Aorta (tissue), 5 donors: ENCODE results near the gene PPP1R13L. TPM values are rescaled to one million over a fixed set of nuclear protein-coding genes. Genes with fewer than 3 reads are reported as not detected.

Source experiments
- ATAC-seq: fragments of 200-7000 bp; cut with Tn5 transposase; one replicate; pipeline ENCODE4 v1.9.1; 2022; ENCODE audit warnings: moderate library complexity; ENCODE audit not compliant: low FRiP score
- DNase-seq, 2 donors: peaks; one replicate each; pipeline ENCODE4 v3.0.0-alpha.2; 2020
- H3K27ac ChIP-seq, 2 donors: one replicate each; pipeline ENCODE4 v1.5.1; 2013; ENCODE audit warnings: low read length in 2 of 2, mild to moderate bottlenecking in 2 of 2, moderate library complexity in 2 of 2, control low read depth in 1 of 2, inconsistent platforms in 1 of 2, low read depth in 1 of 2
- H3K27me3 ChIP-seq, 2 donors: one replicate each; pipeline ENCODE4 v1.6.1; 2013; ENCODE audit warnings: control low read depth in 1 of 2, low read length in 1 of 2, mild to moderate bottlenecking in 1 of 2, moderate library complexity in 1 of 2; ENCODE audit not compliant: insufficient read depth in 2 of 2, control insufficient read depth in 1 of 2
- H3K36me3 ChIP-seq, 2 donors: one replicate each; pipeline ENCODE4 v1.6.1; 2013; ENCODE audit warnings: control low read depth in 1 of 2, low read length in 1 of 2, mild to moderate bottlenecking in 1 of 2; ENCODE audit not compliant: insufficient read depth in 2 of 2, control insufficient read depth in 1 of 2
- H3K4me1 ChIP-seq, 2 donors: one replicate each; pipeline ENCODE4 v1.6.1; 2013; ENCODE audit warnings: low read length in 2 of 2, control low read depth in 1 of 2, mild to moderate bottlenecking in 1 of 2, moderate library complexity in 1 of 2; ENCODE audit not compliant: insufficient read depth in 2 of 2, control insufficient read depth in 1 of 2
- H3K4me3 ChIP-seq, 2 donors: one replicate each; pipeline ENCODE4 v1.5.1; 2013; ENCODE audit warnings: low read length in 2 of 2, control low read depth in 1 of 2, mild to moderate bottlenecking in 1 of 2
- H3K9me3 ChIP-seq: one replicate; pipeline ENCODE4 v1.6.1; 2013; ENCODE audit warnings: mild to moderate bottlenecking, low read length; ENCODE audit not compliant: control insufficient read depth
- WGBS, 2 donors: extraction: QIAGEN DNeasy Blood & Tissue Kit; methylation state at CpG; one replicate each; pipeline ENCODE4 v1.1.7; 2013; 5-methylcytosine and 5-hydroxymethylcytosine counted together
- intact Hi-C, 2 donors: fragments of 100-400 bp; cut with DNase I; formaldehyde crosslinking; loops; one replicate each; pipeline versions ENCODE4 v1.14.2 to v1.15.0; 2022
- polyA plus RNA-seq, 2 donors: library from polyadenylated mRNA; stranded (reverse); fragments of 200-250 nt; gene quantifications; one replicate each; pipeline ENCODE4 v1.2.3, GENCODE V29; 2013
- total RNA-seq, 2 donors: library from RNA; stranded (reverse); fragmentation: NEBNext Ultra II Directional; extraction: Animal tissue kit (Norgen Biotek cat#: 25700); gene quantifications; one replicate each; pipeline ENCODE4 v1.2.1, GENCODE V29; 2021
- donor health status: healthy with polysubstance abuse.
- donor health status: Bipolar disorder and iron deficiency.
- donor health status: DM: no; HTN: no; CAD: no.
- donor health status: DM: no; HTN: no; CAD: no.
- donor health status: DM: yes; HTN: yes; CAD: no.

Gene PPP1R13L
- total and polyA plus RNA-seq, 4 donors: 11.1 to 153 (median 70.3) TPM

GRCh38 chr19:45445139-45445538, 40.3 kb upstream of the PPP1R13L start:
- ATAC-seq (no peak), DNase-seq (no peak)
- intact Hi-C loops: no loop called here
- Histone ChIP-seq H3K4me3 (no peak overlapping the region), H3K27me3 (no peaks in the 10 kb centered on the region), H3K4me1 (no peaks in the 10 kb centered on the region), H3K9me3 (no peaks in the 10 kb centered on the region), H3K27ac (no peak overlapping the region), H3K36me3 (no peaks in the 10 kb centered on the region)
- 94% methylated on average over 4 of the region's 4 CpGs for WGBS, 2 donors

- intact Hi-C loops: no loop called here
- WGBS, 2 donors: 13 to 17% methylated on average over 35 to 47 of the region's 47 CpGs
- Histone ChIP-seq H3K27me3 (no peaks in the 10 kb centered on the region), H3K27ac (peak overlapping the region; percentile 78 to 88), H3K4me1 (no peaks in the 10 kb centered on the region), H3K4me3 (no peak overlapping the region), H3K36me3 (no peaks in the 10 kb centered on the region), H3K9me3 (no peaks in the 10 kb centered on the region)
- ATAC-seq (peak; percentile 84), DNase-seq (peak; percentile 97 to 99)
These were observed 39.6 kb upstream of the PPP1R13L start for GRCh38 chr19:45444318-45445041.

DNA sequence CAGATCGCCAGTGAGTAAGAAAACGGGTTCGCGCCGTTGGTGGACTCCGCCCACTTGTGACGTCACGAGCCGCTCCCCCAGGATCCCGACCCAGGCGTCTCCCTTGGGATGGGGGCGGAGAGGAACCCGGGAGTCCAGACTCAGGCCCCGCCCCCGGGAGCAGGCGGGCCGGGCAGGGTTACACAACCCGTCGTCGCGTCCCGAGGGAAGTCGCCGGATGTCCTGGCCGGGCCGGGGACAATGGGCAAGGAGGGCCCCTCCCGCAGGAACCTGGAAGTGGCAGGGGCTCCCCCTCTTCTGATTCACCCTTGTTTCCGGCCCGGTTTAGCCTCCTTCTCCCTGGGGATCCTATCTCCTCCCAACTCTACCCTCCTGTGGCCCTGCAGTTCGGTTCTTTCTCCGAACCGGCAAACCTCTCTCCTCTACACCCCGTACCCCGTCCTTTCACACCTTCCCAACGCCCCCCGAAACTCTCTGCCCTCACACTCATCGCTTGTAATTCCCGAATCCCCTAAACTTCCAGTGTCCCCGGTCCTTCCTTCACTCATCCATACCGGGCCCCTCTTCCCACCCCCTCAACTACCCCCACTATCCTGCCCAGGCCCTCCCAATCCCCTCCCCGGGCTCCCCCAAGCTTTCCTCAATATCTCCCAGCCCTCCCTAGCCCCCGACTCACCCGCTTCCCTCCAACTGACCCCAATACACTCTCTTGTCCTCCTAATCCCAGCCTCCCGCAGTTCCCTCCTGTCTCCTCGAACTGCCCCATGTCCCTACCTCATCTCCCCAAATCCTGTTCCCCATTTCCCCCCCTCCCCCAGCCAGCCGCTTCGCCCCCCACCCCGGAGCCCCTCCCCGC, 38.8 kb upstream of the PPP1R13L start:
- Histone ChIP-seq H3K27ac (peak overlapping the region; percentile 78 to 94), H3K9me3 (no peaks in the 10 kb centered on the region), H3K27me3 (no peaks in the 10 kb centered on the region), H3K36me3 (no peaks in the 10 kb centered on the region), H3K4me1 (no peaks in the 10 kb centered on the region), H3K4me3 (peak overlapping the region; percentile 36 to 56)
- intact Hi-C loops: no loop called here
- ATAC-seq (peak; percentile 91), DNase-seq (peak; percentile 97 to 100)
- WGBS, 2 donors: 1% methylated on average over 44 to 49 of the region's 49 CpGs

DNA sequence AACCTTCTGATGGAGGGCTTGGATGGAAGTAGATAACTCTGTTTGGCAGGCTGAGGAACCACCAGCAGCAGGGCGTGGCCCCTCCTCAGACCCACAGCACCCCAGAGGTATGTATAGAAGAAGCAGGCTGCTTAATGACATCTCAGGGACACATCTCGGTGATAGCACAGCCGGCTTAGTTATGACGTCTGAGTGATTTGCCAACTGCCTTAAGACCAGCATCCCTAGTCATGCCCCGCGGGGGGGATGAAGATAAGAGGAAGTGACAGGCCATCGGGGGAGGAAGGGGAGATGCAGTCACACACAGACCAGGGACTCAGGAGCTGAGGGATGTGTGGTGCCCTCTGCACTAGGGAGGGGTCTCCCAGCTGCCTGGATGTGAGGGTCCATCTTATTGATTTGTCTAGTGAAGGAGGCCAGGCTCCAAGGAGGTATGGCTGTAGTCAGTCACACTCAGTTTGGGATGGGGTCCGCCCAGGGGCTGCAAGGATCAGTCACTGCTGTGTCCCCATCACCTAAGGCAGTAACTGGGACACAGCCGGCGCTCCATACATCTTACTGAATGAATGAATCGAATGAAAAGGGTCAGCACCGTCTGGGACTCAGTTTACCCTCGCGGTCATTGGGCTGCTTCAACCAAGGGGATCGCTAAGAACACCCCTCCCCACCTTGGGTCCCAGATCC, 38.1 kb upstream of the PPP1R13L start:
- no peaks in the 10 kb centered on the region for H3K27me3 ChIP-seq
- no peak for ATAC-seq
- H3K36me3 ChIP-seq: no peaks in the 10 kb centered on the region
- no peaks in the 10 kb centered on the region for H3K4me1 ChIP-seq
- no peak overlapping the region for H3K4me3 ChIP-seq
- DNase-seq: peak; percentile 80 to 85
- WGBS, 2 donors: 25 to 27% methylated on average over 15 of the region's 15 CpGs
- intact Hi-C loops: no loop called here
- peak overlapping the region in 1 of 2 donors; percentile 79 for H3K27ac ChIP-seq
- H3K9me3 ChIP-seq: no peaks in the 10 kb centered on the region

- H3K27ac ChIP-seq: peak overlapping the region in 1 of 2 donors; percentile 45
- H3K27me3 ChIP-seq: no peaks in the 10 kb centered on the region
- H3K9me3 ChIP-seq: no peaks in the 10 kb centered on the region
- H3K4me3 ChIP-seq: no peak overlapping the region
- intact Hi-C loops: no loop called here
- no peak for ATAC-seq
- no peaks in the 10 kb centered on the region for H3K36me3 ChIP-seq
- H3K4me1 ChIP-seq: no peaks in the 10 kb centered on the region
- no peak for DNase-seq
- 84 to 98% methylated on average over 2 of the region's 2 CpGs for WGBS, 2 donors
These were observed 37.5 kb upstream of the PPP1R13L start for GRCh38 chr19:45442408-45442777.

GRCh38 chr19:45440873-45441654, 36.2 kb upstream of the PPP1R13L start:
- no peak for ATAC-seq
- Histone ChIP-seq H3K27ac (peak overlapping the region in 1 of 2 donors; percentile 87), H3K27me3 (no peaks in the 10 kb centered on the region), H3K9me3 (no peaks in the 10 kb centered on the region), H3K36me3 (no peaks in the 10 kb centered on the region), H3K4me3 (no peak overlapping the region), H3K4me1 (no peaks in the 10 kb centered on the region)
- 88 to 91% methylated on average over 9 of the region's 9 CpGs for WGBS, 2 donors
- DNase-seq: no peak
- intact Hi-C loops: no loop called here

- H3K4me1 ChIP-seq: no peaks in the 10 kb centered on the region
- intact Hi-C loops: no loop called here
- no peaks in the 10 kb centered on the region for H3K27me3 ChIP-seq
- ATAC-seq: no peak
- no peak for DNase-seq
- no peaks in the 10 kb centered on the region for H3K9me3 ChIP-seq
- H3K27ac ChIP-seq: peak overlapping the region in 1 of 2 donors; percentile 87
- no peak overlapping the region for H3K4me3 ChIP-seq
- 53% methylated on average over 9 of the region's 9 CpGs for WGBS, 2 donors
- H3K36me3 ChIP-seq: no peaks in the 10 kb centered on the region
These were observed 35.4 kb upstream of the PPP1R13L start for GRCh38 chr19:45440259-45440638.
